ENCODE results near the gene GABPB1. TPM values are rescaled to one million over a fixed set of nuclear protein-coding genes. Genes with fewer than 3 reads are reported as not detected.
"Not testable (repeated sequence)": the region's sequence is repeated elsewhere in the genome, so short reads cannot be mapped to it uniquely, and the experiment has no call there.

GABPB1 gene
- 10 to 100 TPM; 32.0 to 37.5 TPM for total RNA-seq
- 30.6 TPM for polyA plus RNA-seq (2013, experiment 1 of 2)
- 29.5 TPM for polyA plus RNA-seq (2013, experiment 2 of 2)
- long read RNA-seq, experiment 1, full-length matches to known transcripts, result 7 of 20 reads
- long read RNA-seq, experiment 1, partial matches to known transcripts, result 5 of 20 reads
- long read RNA-seq, experiment 1, other reads (novel, unspliced or antisense), result 8 of 20 reads
- long read RNA-seq, experiment 2, full-length matches to known transcripts, result 30 of 44 reads
- long read RNA-seq, experiment 2, partial matches to known transcripts, result 2 of 44 reads
- long read RNA-seq, experiment 2, other reads (novel, unspliced or antisense), result 12 of 44 reads
- long read RNA-seq, experiment 3, full-length matches to known transcripts, result 168 of 221 reads
- long read RNA-seq, experiment 3, partial matches to known transcripts, result 16 of 221 reads
- long read RNA-seq, experiment 3, other reads (novel, unspliced or antisense), result 37 of 221 reads
- long read RNA-seq, experiment 4, full-length matches to known transcripts, result 26 of 38 reads
- long read RNA-seq, experiment 4, partial matches to known transcripts, result 8 of 38 reads
- long read RNA-seq, experiment 4, other reads (novel, unspliced or antisense), result 4 of 38 reads

GRCh38 chr15:50354838-50355618 is at the start of gene GABPB1:
Gene GABPB1 (minus strand): TSS chr15:50355198. CDS start chr15:50309798, 45,400 bp downstream.
- Histone ChIP-seq H3K4me3 (ENCODE audit: low read length) (peak within 1 kb of the TSS; percentile 96), H3K9ac (ENCODE audit: extremely low read depth, low read length, poor library complexity, severe bottlenecking) (peak within 1 kb of the TSS; percentile 98), H3K9me3 (ENCODE audit: control insufficient read depth, low read length) (no peaks in the 10 kb centered on the region), H3K4me1 (ENCODE audit: control insufficient read depth, insufficient read depth, low read length) (peaks cover under 1% of the 10 kb centered on the region), H3K27me3 (ENCODE audit: control insufficient read depth, insufficient read depth, low read length, poor library complexity, severe bottlenecking) (no peaks in the 10 kb centered on the region), H3K27ac (ENCODE audit: low read depth, low read length) (peak within 1 kb of the TSS; percentile 99), H3K36me3 (ENCODE audit: control insufficient read depth, insufficient read depth, low read length) (peaks cover 28% of the 10 kb centered on the region)
- H3K9me3 Mint-ChIP-seq, result no peaks in the 10 kb centered on the region
- TF ChIP-seq CTCF (conservative IDR thresholded peaks at IDR 0.05), result no peak
- peaks cover 25% of the 10 kb centered on the region for H3K4me1 Mint-ChIP-seq
- 0% methylated on average over 33 to 70 of the region's 70 CpGs for WGBS, 2 experiments (ENCODE audit: insufficient coverage in 1 of 2, insufficient read length in 1 of 2)
- peaks cover 32% of the 10 kb centered on the region for H3K36me3 Mint-ChIP-seq (ENCODE audit: low read depth)
- peak; percentile 93 for DNase-seq
- no peaks in the 10 kb centered on the region for H3K27me3 Mint-ChIP-seq (ENCODE audit: insufficient read depth)
- peak within 1 kb of the TSS; percentile 98 for H3K27ac Mint-ChIP-seq
- peak within 1 kb of the TSS; percentile 91 for H3K4me3 Mint-ChIP-seq

DNA sequence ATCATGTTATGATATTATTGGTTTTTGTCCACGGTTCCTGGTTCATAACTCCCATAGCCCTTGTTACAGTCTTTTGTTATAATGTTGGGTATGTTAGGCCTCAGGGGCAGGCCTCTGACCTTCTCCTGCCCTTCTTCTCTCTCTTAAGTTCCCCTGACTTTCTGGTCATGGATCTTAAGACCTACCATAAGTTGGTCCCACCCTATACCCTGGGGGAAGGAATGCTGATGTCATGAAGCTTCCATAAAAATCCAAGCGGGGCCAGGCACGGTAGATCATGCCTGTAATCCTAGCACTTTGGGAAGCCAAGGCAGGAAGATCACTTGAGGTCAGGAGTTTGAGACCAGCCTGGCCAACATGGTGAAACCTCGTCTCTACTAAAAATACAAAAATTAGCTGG is 36.6 kb upstream of the GABPB1 start:
- H3K9me3 Mint-ChIP-seq; H3K4me1 Mint-ChIP-seq; H3K4me3 ChIP-seq (ENCODE audit: low read length); H3K27me3 ChIP-seq (ENCODE audit: control insufficient read depth, insufficient read depth, low read length, poor library complexity, severe bottlenecking); H3K4me3 Mint-ChIP-seq; H3K9me3 ChIP-seq (ENCODE audit: control insufficient read depth, low read length); DNase-seq; H3K27ac ChIP-seq (ENCODE audit: low read depth, low read length); H3K36me3 ChIP-seq (ENCODE audit: control insufficient read depth, insufficient read depth, low read length); H3K4me1 ChIP-seq (ENCODE audit: control insufficient read depth, insufficient read depth, low read length); H3K27me3 Mint-ChIP-seq (ENCODE audit: insufficient read depth); H3K36me3 Mint-ChIP-seq (ENCODE audit: low read depth); H3K27ac Mint-ChIP-seq; H3K9ac ChIP-seq (ENCODE audit: extremely low read depth, low read length, poor library complexity, severe bottlenecking): not testable (repeated sequence)
- WGBS, 2 experiments (ENCODE audit: insufficient coverage in 1 of 2, insufficient read length in 1 of 2), result 88 to 90% methylated on average over 2 to 4 of the region's 4 CpGs

GRCh38 chr15:50390554-50391264 is 35.7 kb upstream of the GABPB1 start:
- no peaks in the 10 kb centered on the region for H3K4me1 ChIP-seq (ENCODE audit: control insufficient read depth, insufficient read depth, low read length)
- H3K4me3 ChIP-seq (ENCODE audit: low read length), result no peak overlapping the region
- H3K36me3 ChIP-seq (ENCODE audit: control insufficient read depth, insufficient read depth, low read length), result no peaks in the 10 kb centered on the region
- no peaks in the 10 kb centered on the region for H3K9me3 ChIP-seq (ENCODE audit: control insufficient read depth, low read length)
- no peaks in the 10 kb centered on the region for H3K27me3 ChIP-seq (ENCODE audit: control insufficient read depth, insufficient read depth, low read length, poor library complexity, severe bottlenecking)
- DNase-seq, result no peak
- H3K9ac ChIP-seq (ENCODE audit: extremely low read depth, low read length, poor library complexity, severe bottlenecking), result no peak overlapping the region
- Mint-ChIP-seq H3K9me3 (no peaks in the 10 kb centered on the region), H3K4me3 (no peak overlapping the region), H3K36me3 (ENCODE audit: low read depth) (no peaks in the 10 kb centered on the region), H3K27me3 (ENCODE audit: insufficient read depth) (no peaks in the 10 kb centered on the region), H3K27ac (no peak overlapping the region), H3K4me1 (no peaks in the 10 kb centered on the region)
- H3K27ac ChIP-seq (ENCODE audit: low read depth, low read length), result no peak overlapping the region
- WGBS, 2 experiments (ENCODE audit: insufficient coverage in 1 of 2, insufficient read length in 1 of 2), result 81 to 83% methylated on average over 2 to 4 of the region's 4 CpGs
- no peak for TF ChIP-seq CTCF (conservative IDR thresholded peaks at IDR 0.05)

DNA sequence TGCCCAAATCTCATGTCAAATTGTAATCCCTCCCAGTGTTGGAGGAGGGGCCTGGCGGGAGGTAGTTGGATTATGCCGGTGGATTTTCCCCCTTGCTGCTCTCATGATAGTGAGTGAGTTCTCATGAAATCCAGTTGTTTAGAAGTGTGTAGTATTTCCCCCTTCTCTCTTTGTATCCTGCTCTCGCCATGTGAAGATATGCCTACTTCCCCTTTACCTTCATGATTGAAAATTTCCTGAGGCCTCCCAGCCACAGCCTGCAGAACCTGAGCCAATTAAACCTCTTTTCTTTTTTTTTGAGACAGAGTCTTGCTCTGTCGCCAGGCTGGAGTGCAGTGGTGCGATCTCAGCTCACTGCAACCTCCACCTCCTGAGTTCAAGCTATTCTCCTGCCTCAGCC is 27.4 kb upstream of the GABPB1 start:
- H3K27me3 Mint-ChIP-seq (ENCODE audit: insufficient read depth); H3K36me3 Mint-ChIP-seq (ENCODE audit: low read depth); H3K36me3 ChIP-seq (ENCODE audit: control insufficient read depth, insufficient read depth, low read length); H3K4me3 ChIP-seq (ENCODE audit: low read length); H3K27ac ChIP-seq (ENCODE audit: low read depth, low read length); DNase-seq; H3K9me3 ChIP-seq (ENCODE audit: control insufficient read depth, low read length); H3K9me3 Mint-ChIP-seq; H3K4me3 Mint-ChIP-seq; H3K27me3 ChIP-seq (ENCODE audit: control insufficient read depth, insufficient read depth, low read length, poor library complexity, severe bottlenecking); H3K27ac Mint-ChIP-seq; H3K9ac ChIP-seq (ENCODE audit: extremely low read depth, low read length, poor library complexity, severe bottlenecking); H3K4me1 Mint-ChIP-seq; H3K4me1 ChIP-seq (ENCODE audit: control insufficient read depth, insufficient read depth, low read length): not testable (repeated sequence)
- WGBS, 2 experiments (ENCODE audit: insufficient coverage in 1 of 2, insufficient read length in 1 of 2), result 89 to 100% methylated on average over 2 to 4 of the region's 5 CpGs

Data from endodermal cell (in vitro differentiated cells).